Tongue (tissue), 2 donors: ENCODE measurements around the gene DAO. TPM values are rescaled to one million over a fixed set of nuclear protein-coding genes. Genes with fewer than 3 reads are reported as not detected.
A peak's percentile ranks its signal among the peaks of the same experiment; 100 is the strongest.
"Not testable (repeated sequence)": the region's sequence is repeated elsewhere in the genome, so short reads cannot be mapped to it uniquely, and the experiment has no call there.

Experiments
- DNase-seq: peaks from one replicate; pipeline ENCODE4 v3.0.0-alpha.2; 2015
- total RNA-seq: library from RNA; depleted of rRNA; stranded (reverse); fragments of >200 nt; gene quantifications from one replicate; pipeline ENCODE4 v1.2.3, GENCODE V29; 2014

The DAO gene
- not detected for total RNA-seq

GRCh38 chr12:108879615-108880254, at the start of gene DAO:
Gene DAO, plus strand, starts transcription at chr12:108880092. Its CDS starts 4,915 bp downstream, at chr12:108885007.
- no peak for DNase-seq

- no peak for DNase-seq
These were observed 48.4 kb upstream of the DAO start for GRCh38 chr12:108831309-108831991.

DNA sequence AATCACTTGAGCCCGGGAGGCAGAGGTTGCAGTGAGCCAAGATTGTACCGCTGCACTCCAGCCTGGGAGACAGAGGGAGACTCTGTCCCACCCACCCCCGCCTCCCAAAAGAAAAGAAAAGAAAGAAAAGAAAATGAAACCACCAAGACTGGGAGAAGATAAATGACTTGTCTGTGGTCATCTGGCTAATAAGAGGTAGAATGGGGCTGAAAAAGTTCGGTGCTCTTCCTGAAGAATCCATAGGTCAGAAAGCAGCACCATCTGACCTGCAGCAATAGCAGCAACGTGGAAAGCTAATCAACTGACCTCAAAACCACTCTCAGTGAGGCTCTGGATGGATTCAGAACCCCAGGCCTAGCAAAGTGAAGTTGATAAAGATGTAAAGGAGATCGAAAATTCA, 47.7 kb upstream of the DAO start:
- no peak for DNase-seq

GRCh38 chr12:108832730-108833354, 47.0 kb upstream of the DAO start:
- DNase-seq, result peak; percentile 87

DNA sequence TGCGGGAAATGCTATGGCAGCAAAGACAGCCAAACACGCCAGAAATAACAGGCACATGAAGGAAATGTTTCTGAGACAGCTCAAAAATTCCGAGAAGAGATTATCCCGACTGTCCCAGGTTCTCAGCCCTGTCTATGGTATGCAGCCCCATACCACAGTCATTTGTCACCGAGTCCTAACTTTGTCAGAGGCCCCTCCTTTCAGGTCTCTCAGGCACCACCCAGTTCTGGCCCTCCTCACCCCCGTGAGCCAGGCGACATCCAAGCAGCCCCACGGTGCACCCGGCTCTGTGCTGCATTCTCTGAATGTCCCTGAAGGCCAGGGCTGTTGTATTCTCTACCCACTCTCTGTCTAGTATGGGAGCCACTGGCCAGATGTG, 46.5 kb upstream of the DAO start:
- peak; percentile 71 for DNase-seq

- DNase-seq, result peak; percentile 85
These were observed 46.0 kb upstream of the DAO start for GRCh38 chr12:108833757-108834472.

- no peak for DNase-seq
These were observed 43.8 kb upstream of the DAO start for GRCh38 chr12:108835860-108836634.

- DNase-seq, result no peak
These were observed 42.7 kb upstream of the DAO start for GRCh38 chr12:108837239-108837638.

GRCh38 chr12:108837680-108838079, 42.2 kb upstream of the DAO start:
- no peak for DNase-seq

DNA sequence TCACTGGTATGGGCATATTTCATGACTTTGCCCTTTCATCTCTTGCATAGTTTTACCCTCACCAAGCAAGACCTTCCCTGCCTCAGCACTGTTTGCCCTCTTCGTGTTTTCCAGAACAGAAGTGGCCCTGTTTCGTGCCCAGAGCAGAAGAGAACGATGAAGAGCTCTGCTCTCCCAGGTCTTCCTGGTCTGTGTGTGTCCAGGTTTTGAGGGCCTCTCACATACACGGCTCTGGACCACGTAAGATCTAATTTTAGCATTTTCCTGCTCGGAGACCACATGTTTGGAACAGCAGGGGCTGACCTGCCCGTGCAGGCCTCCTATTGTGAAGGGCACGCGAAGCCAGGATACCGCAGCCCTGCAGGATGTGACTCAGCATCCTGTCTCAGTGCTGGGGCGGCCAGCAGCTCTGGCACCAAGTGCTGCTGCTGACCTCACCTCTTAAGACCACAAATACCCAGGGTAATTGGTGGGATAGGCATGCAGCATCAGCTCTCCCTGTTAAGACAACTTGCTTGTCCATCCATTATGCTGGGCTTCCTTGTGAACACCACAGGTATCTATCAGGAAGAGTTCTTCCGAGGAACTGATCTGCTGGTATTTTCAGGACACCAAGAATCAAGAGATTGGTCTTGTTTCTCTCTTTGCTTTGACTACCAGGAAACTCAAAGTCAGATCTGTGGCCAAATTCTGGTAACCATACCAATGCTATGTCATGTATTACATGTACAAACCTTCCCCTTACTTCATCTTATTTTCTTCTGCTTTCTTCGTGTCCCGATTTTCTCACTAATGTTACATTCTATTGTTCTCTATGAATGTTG, 41.5 kb upstream of the DAO start:
- peak; percentile 82 for DNase-seq

DNA sequence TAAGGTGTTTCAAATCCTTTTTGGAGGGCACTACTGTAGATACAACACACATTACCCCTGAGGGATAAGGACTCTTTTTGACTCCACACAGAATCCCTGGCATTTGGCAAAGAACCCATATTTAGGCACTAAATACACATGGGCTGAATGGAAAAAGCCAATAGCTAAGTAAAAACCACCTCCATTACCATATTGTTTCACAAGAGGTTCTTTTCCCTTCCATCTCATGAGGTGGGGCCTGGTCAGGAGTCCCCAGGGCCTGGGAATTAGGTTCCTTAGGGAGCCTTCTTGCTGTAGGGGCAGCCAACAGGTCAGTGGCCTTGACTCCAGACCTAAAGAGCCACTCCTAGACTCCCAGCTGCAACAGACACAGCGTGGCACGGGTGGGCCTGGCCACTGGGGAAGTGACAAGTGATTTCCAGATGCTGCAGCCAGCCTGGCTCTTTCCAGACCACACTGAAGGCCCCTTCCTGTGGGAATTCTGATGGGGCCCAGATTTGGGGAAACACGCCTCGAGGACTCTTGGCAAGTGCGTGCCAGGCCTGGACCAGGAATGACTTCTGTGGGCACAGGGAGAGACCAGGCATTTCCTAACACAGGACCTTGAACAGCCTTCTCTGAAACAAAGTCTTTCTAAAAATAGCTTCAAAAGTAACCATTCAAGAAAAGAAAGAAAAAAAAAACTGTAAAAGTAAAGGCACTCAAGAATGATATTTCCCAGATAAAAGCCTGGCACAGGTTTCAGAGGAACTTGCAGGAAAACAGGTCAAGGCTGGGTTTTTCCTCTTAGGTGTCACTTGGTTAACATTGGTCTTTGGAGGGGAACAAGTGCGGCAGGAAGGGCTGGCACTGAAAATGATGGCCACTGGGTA, 40.6 kb upstream of the DAO start:
- peak; percentile 42 for DNase-seq

DNA sequence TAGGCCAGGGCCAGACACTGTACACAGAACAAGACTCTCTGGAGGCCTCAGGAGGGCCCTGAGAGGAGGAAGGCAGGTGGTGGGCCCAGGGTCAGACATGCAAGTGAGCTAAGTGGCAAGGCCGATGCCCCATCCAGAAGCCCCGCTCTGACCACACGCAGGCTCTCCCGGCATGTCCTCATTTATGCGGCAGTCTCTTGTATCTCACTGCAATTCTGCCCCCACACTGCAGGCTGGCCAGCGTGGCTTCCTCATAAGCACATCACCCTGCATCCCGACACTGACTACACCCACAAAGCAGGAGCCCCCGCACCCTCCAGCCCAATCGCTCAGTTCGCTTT, 40.0 kb upstream of the DAO start:
- DNase-seq, result no peak

GRCh38 chr12:108840605-108841332, 39.1 kb upstream of the DAO start:
- no peak for DNase-seq

- DNase-seq, result not testable (repeated sequence)
These were observed 38.1 kb upstream of the DAO start for GRCh38 chr12:108841825-108842224.

GRCh38 chr12:108842361-108842760, 37.5 kb upstream of the DAO start:
- peak; percentile 63 for DNase-seq

GRCh38 chr12:108843187-108843586, 36.7 kb upstream of the DAO start:
- no peak for DNase-seq

GRCh38 chr12:108845696-108846095, 34.2 kb upstream of the DAO start:
- DNase-seq, result no peak

- peak; percentile 84 for DNase-seq
These were observed 33.6 kb upstream of the DAO start for GRCh38 chr12:108846290-108846701.

GRCh38 chr12:108847705-108848104, 32.2 kb upstream of the DAO start:
- no peak for DNase-seq

GRCh38 chr12:108849660-108850059, 30.2 kb upstream of the DAO start:
- DNase-seq, result no peak
